ENCODE data around the gene KLK5. TPM values are rescaled to one million over a fixed set of nuclear protein-coding genes. Genes with fewer than 3 reads are reported as not detected.
"Not testable (repeated sequence)": the region's sequence is repeated elsewhere in the genome, so short reads cannot be mapped to it uniquely, and the experiment has no call there.

KLK5 gene
- polyA plus RNA-seq, 12 donors = 0.32 TPM; not detected in 11

DNA sequence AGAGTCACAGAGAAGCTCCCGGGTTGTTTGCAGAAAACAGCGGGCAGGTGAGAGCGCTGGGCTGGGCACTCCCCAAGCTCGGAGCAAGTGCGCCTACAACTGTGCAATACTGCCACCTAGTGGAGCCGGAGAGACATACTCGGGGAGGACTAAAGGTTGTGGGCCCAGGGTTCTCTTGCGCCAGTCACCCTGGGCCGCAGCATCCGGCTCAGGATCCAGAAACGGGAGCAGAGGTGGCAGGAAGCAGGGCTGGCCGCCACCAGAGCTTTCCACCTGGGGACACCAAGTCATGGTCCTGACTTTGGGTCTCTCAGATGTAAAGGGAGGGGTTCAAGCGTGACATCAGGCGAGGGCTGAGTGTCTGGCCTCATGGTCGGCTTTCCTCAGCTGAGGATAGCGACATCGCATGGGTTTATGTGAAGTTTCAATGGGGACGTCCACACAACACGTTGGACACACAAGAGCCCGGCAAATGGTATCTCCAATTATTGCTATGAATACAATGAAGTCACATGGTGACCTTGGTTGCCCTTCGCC lies 30.5 kb downstream of the KLK5 start:
- DNase-seq = peak; percentile 72

DNA sequence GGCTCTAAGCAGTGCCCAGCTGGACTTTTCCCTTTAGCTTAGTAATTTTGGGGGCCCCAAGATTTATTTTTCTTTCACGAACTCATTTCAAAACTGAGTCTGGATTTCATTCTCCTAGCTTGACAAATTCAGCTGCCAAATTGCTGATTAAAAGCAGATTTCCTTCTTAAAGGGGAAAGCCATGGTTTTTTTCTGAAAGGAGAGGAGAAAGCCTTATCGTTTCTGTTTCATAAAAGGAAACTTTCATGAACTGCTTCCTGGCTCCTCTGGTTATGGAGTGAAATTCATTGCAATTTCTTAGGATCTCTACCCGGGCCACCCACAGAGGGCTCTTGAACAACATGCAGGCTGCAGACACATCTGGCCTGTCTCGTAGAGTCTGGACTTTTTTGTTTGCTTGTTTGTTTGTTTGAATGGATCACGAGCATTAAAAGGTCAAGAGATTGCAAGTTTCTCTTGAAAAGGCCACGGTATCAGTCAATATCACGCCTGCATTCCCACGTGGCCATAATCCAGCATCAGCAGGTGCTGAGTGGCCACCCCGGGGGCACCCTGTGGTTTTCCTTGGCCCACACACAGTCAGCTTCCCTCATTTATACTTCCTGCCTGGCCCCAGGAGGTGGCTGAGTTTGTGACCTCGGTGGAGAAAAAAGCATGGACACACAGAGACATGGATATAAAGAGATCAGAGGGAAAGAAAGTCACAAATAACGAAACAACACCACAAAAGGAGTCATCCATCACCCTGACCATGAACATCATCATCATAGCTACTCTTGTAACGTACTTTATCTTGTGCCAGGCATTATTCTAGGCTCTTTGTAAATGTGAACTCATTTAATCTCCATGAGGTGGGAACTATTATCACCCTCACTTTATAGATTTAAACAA lies 31.2 kb downstream of the KLK5 start:
- peak; percentile 12 for DNase-seq

DNA sequence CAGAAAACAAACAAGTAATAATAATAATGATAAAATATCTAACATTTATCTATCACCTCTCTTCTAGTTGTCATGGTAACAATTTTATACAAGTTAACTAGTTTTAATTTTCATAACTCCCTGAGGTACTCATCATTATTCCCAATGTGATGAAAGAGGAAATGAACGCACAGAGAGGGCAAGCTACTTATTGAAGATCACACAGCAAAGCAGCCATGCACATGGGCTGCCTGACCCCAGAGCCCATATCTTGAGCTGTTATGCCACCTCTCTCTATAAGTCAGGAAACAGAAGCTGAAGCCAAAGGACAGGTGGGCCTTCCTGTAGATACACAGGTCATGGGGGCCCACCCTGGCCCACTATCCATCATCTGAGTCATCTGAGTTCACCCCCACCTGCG lies 36.8 kb downstream of the KLK5 start:
- DNase-seq = no peak

DNA sequence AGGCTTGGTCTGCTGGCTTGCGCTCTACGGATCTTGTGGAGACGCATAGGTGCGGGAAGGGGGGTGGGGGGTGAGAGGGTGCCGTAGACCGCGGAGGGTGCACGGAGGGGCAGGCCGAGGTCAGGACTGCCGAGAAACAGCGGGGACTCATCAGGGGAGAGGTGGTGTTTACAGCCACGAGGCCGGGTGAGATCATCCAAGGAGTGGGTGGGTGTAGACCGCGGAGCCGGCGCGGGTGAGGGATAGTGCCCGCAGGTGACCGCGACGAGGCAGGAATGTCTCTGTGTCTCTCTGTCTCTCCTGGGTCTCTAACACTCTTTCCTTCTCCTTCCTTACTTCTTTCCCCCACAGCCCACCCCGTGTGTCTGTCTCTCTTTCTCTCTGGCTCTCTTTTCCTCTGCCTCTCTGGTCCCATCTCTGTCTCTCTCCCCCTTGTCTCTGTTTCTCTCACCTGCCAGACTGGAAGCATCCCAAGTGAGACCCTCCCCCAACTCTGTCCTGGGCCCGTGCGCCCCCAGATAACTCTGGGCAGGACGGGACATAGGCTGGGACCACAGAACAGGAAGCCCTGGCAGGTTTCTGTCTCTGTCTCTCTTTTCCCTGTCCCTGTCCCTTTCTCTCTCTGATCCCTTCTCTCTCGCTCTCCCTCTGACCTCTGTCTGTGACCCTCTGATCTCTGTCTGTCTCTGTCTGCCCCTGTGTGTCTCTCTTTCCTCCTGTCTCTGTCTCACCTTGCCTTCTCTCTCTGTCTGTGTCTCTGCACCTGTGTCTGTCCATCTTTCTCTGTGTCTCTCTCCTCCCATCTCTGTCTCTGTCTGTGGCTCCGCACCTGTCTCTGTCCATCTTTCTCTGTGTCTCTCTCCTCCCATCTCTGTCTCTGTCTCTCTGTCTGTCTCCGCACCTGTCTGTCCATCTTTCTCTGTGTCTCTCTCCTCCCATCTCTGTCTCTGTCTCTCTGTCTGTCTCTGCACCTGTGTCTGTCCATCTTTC lies 39.8 kb downstream of the KLK5 start:
- DNase-seq = no peak

DNA sequence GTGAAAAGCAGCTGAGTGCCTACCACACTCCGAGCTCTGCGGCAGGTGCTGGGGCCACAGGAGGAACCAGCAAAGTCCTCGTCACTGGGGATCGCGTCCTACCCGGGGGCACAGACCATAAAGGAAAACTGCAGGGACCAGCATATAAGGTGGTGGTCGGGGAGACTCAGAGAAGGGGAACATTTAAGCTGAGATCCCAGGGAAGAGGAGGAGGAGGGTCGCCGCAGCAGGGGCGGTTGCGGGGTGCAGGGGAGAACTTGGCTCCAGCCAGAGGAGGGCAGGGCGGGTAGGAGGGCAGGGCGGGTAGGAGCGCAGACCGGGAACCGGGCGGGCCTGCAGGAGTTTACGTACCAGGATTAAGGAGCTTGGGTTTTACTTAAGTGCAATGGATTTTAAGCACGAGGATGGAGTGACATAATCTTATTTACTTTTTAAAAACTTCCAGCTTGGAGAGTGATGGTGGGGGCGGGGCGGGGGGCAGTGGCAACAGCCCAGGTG lies 40.7 kb downstream of the KLK5 start:
- DNase-seq = no peak

DNA sequence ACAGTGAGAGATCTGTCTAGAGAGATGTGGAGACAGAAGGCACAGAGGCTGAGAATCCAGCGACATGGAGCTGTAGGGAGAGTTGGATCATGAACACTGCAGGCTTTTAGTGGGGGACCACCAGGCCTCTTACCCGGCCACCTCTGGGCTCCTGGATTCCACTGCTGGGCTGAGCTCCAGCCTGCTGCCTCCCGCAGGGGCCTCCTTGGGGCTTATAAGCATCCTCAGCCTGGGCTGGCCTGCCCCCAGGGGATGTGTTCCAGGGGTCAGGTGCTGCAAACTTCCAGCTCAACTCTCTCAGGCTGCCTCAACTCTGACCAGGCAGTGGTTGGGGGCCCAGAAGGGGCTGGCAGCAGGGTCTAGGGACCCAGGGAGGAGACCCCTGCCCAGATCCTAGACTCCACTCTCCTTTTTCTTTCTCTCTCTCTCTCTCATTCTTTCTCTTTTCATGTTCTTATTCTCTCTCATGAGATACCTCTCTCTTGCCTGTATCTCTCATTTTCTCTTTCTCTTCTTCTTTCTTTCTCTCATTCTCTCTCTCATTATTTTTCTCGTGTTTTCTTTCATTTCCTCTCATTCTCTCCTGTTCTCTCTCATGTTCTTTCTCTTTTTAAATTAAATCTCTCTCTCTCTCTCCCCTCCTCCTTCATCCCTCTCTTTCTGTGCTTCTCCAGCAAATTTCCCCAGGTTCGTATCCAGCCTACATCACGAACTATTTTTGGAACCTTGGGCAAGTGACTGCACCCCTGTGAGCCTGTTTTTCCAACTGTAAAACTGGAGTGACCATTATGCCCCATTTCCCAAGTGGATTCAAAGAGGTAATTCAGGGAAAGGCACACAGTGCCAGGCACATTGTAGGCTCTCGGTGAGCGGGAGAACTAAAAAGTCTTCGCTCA lies 41.4 kb downstream of the KLK5 start, which contains the start of gene KLK4:
KLK4 (minus strand) TSS at position 190 of the 896 bp plus-strand sequence. CDS start 657 bp downstream, outside the sequence.
- DNase-seq = no peak

DNA sequence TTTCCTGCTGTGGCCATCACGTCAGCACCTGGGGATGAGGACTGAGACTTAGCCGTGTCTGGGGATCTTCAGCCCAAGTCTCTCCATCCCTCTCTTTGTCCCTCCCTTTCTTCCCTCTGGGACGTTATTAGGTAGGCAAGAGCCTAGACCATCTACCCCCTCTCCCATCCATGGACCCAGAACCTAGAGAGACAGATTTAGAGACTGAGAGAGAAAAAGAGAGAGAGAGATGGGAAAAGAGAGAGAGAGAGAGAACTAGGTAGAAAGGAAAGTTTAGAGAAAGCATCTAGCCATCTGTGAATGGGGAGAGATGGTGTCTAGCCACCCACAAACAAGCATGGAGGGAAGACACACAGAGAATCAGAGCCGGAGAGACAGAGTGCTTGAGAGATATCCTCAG lies 42.1 kb downstream of the KLK5 start:
- DNase-seq = no peak

DNA sequence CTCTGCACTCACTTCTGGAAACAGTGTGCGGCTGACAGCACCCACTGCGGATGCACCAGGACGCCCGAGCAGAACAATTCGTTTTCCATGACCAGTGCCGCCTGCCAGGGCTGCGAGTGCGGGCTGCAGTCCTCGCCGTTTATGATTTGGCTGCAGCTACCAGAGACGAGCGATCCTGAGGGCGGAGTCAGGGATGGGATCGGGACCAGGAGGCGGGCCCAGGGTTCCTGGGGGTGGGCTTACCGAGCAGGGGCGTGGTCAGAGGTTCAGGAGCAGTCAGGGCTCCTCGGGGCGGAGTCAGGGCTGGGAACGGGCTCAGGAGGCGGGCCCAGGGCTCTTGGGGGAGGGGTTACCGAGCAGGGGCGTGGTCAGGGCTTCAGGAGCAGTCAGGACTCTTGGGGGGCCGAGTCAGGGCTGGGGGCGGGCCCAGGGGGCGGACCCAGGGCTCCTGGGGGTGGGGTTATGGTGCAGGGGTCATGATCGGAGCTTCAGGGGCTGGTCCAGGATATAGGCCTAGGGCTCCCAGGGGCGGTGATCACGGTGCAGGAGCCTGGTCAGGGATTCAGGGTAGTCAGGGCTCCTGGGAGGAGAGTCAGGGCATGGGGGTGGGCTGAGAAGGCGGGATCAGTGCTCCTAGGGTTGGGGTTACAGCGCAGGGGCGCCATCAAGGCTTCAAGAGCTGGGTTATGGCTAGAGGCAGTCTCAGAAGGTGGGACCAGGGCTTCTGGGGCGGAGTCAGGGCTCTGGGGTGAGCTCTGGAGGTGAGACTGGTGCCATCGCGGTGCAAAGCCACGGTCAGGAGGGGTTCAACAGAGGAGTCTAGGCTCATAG lies 43.4 kb downstream of the KLK5 start:
- DNase-seq = peak; percentile 6

DNA sequence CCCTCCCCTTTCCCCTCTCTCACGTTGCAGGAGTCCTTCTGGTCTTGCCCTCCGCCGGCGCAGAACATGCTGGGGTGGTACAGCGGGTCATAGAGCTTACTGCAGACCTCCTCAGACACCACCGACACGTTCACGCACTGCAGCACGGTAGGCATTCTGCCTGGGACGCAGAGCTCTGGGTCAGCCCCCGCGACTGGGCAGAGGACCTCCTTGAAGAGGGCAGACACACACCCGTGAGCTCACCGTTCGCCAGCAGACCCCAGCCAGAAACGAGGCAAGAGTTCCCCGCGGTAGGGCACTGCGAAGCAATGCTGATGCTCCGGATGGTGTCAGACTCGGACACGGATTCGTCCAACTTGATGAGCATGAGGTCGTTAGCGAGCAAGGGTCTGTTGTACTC lies 44.5 kb downstream of the KLK5 start:
- DNase-seq = no peak

DNA sequence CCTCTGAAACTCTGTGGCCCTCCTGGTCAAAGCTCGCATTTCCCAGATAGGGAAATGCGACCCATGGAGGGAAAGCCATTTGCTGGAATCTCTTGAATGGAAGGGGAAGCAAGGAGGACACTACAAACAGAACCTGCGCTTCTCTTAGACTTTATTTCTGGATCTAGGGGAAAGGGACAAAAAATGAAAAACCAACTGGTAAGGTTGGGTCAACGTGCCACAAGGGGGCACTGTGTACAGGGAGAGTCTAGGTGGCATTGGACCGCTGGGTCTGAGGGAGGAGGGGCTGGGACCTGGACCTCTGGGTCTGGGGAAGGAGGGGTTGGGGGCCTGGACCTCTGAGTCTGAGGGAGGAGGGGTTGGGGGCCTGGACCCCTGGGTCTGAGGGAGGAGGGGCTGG lies 46.6 kb downstream of the KLK5 start:
- no peak for DNase-seq

DNA sequence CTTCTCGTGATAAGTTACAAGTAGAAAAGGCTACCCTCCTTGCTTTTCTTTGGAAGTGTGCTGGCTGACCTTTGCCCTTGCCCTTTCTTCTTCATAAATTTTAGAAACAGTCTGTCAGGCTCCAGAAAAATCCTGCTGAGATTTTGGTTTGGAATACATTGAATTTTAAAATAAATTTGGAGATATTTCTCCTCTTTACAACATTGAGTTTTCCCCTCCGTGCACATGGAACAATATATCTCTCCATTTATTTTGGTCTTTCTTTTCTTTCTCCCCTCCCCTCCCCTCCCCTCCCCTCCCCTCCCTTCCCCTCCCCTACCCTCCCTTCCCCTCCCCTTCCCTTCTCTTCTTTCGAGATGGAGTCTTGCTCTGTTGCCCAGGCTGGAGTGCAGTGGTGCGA lies 50.2 kb downstream of the KLK5 start:
- DNase-seq = no peak

DNA sequence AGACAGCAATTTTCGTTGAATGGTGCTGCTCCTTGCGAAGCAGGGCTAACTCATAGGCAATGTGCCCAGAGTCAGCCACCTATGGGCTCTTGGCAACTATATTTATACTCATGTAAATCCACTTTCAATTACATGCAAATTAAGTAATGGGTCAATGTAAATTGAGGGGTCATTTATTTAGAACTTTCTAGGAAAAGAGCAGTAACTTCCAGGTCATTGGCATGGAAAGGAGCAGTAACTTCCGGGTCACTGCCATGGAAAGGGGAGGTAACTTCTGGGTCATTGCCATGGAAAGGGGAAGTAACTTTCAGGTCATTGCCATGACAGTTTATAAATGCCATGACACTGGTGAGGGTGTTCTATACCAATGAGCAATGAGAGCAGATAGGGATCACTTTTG lies 53.3 kb downstream of the KLK5 start:
- no peak for DNase-seq

DNA sequence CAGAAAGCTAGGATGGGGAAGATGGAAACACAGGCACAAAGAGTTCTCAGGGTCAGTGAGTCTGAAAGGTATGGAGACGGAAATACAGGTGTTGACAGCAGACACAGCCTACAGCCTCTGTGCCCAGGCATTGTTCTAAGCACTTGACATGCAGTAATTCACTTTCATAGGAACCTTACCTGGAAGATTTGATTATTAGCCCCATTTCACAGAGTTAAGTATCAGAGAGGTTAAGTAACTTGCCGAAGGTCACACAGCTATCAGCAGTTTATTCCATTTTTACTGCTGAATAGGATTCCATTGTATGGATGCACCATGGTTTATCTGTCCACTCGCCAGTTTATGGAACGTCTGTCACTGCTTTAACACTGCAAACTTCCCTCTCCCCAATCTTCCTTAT lies 54.8 kb downstream of the KLK5 start:
- no peak for DNase-seq

DNA sequence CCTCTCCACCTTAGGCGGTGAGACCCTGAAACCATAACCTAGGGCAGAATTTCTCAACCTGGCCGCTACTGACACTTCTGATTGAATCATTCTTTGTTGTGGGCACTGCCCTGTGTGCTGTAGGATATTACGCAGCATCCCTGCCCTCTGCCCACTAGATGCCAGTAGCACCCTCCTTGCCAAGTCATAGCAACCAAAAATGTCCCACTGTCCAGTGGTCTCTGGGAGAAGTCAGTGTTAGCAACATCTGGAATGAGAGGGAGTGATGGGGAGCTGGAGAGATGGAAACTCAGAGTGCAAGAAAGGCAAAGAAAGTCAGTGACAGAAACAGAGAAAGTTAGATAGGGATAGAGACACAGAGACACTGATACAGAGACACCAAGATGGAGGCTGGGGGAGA lies 55.2 kb downstream of the KLK5 start:
- no peak for DNase-seq

DNA sequence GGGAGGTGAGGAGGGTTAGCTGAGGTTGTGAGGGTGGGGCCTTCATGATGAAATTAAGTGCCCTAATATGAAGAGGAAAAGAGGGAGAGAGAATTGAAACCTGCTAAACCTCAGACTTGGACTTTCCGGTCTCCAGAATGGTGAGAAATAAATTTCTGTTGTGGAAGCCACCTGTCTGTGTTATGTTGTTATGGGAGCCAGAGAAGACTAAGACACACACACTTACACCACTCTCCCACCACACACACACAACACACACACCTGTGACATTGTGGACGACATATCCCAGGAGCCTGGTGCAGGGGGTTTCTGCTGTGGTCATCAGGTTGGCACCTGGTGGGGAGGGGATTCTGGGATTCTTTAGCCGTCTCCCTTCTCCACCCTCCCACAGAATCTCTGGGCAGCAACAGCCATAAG lies 55.6 kb downstream of the KLK5 start:
- no peak for DNase-seq

DNA sequence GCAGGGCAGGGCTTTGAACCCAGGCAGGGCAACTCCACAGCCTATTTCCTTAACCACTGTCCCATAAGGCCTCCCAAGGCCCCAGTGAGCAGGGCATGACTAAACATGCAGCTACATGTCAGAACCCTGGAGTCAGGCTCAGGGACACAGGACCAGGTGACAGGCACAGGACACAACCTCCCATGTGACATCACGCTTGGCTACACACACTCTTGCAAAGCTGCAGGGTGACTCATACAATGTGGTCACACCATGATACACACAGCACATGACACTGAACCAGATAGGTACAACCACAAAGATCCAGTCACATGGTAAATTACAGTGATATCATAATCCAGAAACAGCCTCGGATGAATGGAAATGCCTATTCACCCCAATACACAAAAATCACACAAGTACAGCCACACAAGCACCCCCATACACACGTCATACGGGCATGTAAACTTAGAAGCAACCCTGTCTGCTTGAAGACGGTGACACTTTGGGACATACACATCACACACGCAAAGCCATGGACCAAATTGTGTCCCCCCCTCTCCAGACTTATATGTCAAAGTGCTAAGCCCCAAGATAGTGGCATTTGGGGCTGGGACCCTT lies 56.1 kb downstream of the KLK5 start:
- no peak for DNase-seq

DNA sequence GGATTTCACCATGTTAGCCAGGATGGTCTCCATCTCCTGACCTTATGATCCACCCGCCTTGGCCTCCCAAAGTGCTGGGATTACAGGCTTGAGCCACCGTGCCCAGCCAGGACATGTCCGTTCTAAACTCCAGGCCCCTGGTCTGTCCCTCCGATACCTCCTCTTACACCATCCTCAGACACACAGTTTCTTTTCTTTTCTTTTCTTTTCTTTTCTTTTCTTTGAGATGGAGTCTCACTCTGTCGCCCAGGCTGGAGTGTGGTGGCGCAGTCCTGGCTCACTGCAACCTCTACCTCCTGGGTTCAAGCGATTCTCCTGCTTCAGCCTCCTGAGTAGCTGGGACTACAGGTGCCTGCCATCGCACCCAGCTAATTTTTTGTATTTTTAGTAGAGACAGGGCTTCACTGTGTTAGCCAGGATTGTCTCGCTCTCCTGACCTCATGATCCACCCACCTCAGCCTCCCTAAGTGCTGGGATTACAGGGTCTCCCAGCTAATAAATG lies 56.7 kb downstream of the KLK5 start:
- DNase-seq = not testable (repeated sequence)

DNA sequence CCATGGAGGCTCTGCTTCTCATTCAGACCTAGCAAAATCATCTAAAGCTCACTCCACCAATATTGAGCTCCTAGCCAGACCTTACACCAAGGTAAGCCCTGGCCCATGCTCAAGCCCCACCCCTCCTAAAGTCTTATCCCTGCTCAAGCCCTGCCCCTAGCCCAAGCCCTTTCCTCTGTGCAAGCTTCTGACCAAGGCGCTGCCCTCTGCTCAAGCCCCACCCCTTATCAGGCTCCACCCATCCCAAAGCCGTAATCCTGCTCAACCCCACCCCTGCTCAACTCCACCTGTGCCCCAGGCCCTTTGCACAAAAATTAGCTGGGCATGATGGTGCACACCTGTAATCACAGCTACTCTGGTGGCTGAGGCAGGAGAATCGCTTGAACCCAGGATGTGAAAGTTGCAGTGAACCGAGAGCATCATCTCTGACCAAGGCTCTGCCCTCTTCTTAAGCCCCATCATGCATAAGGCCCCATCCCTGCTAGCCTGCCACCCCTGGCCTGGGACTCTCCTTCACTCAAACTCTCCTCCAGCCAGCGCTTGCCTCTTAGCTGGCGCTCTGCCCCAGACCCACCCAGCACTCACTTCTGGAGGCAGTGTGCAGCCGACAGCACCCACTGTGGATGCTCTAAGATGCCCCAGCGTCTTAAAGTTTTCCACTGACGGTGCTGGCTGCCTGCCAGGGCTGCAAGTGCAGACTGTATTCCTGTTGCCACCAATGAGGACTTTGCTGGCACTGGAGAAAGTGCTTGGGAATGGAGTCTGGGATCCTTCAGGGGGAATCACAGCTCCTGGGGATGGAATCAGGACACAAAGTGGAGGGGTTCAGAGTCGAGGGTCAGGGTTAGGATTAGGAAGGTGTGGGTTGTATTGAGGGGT lies 58.1 kb downstream of the KLK5 start:
- no peak for DNase-seq

Measured in muscle of arm (tissue), 12 donors.